ENCODE results near the gene HNRNPR. TPM values are rescaled to one million over a fixed set of nuclear protein-coding genes. Genes with fewer than 3 reads are reported as not detected.

HNRNPR gene
- total RNA-seq, 2 donors from 2014 or later, result 187 to 210 TPM

DNA sequence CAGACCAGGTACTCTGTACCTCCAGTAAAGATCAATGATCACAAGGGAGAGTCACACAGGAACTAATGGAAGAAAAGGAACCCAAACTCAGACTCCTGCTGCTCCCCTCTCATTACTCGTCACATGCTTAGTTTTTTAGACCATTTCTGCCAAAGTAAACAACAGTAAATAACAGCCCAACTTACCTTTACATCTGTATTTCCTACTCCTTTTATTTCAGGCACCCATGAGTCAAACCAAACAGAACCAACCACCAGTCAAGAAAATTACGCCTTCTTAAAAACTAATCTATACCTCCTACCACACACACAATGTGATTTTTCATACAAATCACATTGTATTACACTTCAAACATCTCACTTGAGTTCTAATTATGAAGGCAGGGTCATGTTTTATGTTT is 65.4 kb downstream of the HNRNPR start:
- no peak overlapping the region for H3K9ac ChIP-seq (ENCODE audit: extremely low read depth, low read length, poor library complexity, severe bottlenecking)
- Mint-ChIP-seq H3K4me1 (no peaks in the 10 kb centered on the region), H3K27ac (no peak overlapping the region), H3K4me3 (no peak overlapping the region), H3K27me3 (ENCODE audit: insufficient read depth) (no peaks in the 10 kb centered on the region), H3K9me3 (no peaks in the 10 kb centered on the region), H3K36me3 (ENCODE audit: low read depth) (peaks cover 45% of the 10 kb centered on the region)
- DNase-seq, result no peak
- no peak overlapping the region for H3K27ac ChIP-seq (ENCODE audit: low read depth, low read length)
- WGBS, 2 experiments (ENCODE audit: insufficient coverage in 1 of 2, insufficient read length in 1 of 2), result 99 to 100% methylated on average over 1 to 2 of the region's 2 CpGs
- no peaks in the 10 kb centered on the region for H3K9me3 ChIP-seq (ENCODE audit: control insufficient read depth, low read length)
- peaks cover 56% of the 10 kb centered on the region for H3K36me3 ChIP-seq (ENCODE audit: control insufficient read depth, insufficient read depth, low read length)
- H3K4me1 ChIP-seq (ENCODE audit: control insufficient read depth, insufficient read depth, low read length), result no peaks in the 10 kb centered on the region
- TF ChIP-seq, protein P1, sequence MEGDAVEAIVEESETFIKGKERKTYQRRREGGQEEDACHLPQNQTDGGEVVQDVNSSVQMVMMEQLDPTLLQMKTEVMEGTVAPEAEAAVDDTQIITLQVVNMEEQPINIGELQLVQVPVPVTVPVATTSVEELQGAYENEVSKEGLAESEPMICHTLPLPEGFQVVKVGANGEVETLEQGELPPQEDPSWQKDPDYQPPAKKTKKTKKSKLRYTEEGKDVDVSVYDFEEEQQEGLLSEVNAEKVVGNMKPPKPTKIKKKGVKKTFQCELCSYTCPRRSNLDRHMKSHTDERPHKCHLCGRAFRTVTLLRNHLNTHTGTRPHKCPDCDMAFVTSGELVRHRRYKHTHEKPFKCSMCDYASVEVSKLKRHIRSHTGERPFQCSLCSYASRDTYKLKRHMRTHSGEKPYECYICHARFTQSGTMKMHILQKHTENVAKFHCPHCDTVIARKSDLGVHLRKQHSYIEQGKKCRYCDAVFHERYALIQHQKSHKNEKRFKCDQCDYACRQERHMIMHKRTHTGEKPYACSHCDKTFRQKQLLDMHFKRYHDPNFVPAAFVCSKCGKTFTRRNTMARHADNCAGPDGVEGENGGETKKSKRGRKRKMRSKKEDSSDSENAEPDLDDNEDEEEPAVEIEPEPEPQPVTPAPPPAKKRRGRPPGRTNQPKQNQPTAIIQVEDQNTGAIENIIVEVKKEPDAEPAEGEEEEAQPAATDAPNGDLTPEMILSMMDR (conservative IDR thresholded peaks at IDR 0.05), result no peak
- no peaks in the 10 kb centered on the region for H3K27me3 ChIP-seq (ENCODE audit: control insufficient read depth, insufficient read depth, low read length, poor library complexity, severe bottlenecking)
- H3K4me3 ChIP-seq (ENCODE audit: low read length), result no peak overlapping the region

DNA sequence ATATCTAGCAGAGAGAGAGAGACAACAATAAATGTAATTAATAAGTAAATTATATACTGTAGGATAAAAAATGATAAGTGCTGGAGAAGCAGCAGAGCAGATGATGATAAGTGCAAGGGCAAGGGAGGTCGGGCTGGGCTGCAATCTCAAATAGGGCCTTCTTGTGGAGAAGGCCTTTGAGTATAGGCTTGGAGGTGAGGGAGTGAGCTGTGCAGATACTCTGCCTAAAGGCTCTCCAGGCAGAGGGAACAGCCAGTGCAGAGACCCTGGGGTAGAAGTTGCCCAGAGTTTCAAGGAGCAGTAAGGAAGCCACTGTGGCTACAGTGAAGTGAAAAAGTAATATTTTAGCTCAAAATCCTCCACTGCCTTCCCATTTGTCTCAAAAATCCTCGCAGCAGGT is 67.6 kb downstream of the HNRNPR start:
- H3K27ac Mint-ChIP-seq, result no peak overlapping the region

DNA sequence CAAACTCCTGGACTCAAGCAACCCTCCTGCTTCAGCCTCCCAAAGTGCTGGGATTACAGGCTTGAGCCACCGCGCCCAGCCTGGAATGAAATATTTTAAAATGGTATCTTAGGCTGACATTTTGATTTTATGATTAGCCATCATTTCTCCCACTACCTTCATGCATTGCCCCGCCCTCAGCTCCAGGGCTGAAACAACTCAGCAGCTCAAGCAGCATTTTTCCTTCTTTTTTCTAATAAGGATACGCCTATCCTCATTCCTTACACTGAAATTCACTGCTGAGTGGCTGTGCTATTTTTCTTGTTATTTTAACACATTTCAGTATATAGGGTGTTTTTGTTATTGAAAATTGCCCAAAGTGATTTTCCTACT is 70.0 kb downstream of the HNRNPR start:
- H3K4me1 ChIP-seq (ENCODE audit: control insufficient read depth, insufficient read depth, low read length), result no peaks in the 10 kb centered on the region
- no peak for DNase-seq
- H3K27me3 ChIP-seq (ENCODE audit: control insufficient read depth, insufficient read depth, low read length, poor library complexity, severe bottlenecking), result no peaks in the 10 kb centered on the region
- Mint-ChIP-seq H3K4me3 (no peak overlapping the region), H3K9me3 (no peaks in the 10 kb centered on the region), H3K27me3 (ENCODE audit: insufficient read depth) (no peaks in the 10 kb centered on the region), H3K36me3 (ENCODE audit: low read depth) (peaks cover 6% of the 10 kb centered on the region), H3K4me1 (no peaks in the 10 kb centered on the region), H3K27ac (no peak overlapping the region)
- 89 to 98% methylated on average over 1 to 4 of the region's 4 CpGs for WGBS, 2 experiments (ENCODE audit: insufficient coverage in 1 of 2, insufficient read length in 1 of 2)
- no peak overlapping the region for H3K9ac ChIP-seq (ENCODE audit: extremely low read depth, low read length, poor library complexity, severe bottlenecking)
- H3K4me3 ChIP-seq (ENCODE audit: low read length), result no peak overlapping the region
- peaks cover 10% of the 10 kb centered on the region for H3K36me3 ChIP-seq (ENCODE audit: control insufficient read depth, insufficient read depth, low read length)
- TF ChIP-seq, protein P1 (conservative IDR thresholded peaks at IDR 0.05), result no peak
- no peaks in the 10 kb centered on the region for H3K9me3 ChIP-seq (ENCODE audit: control insufficient read depth, low read length)
- H3K27ac ChIP-seq (ENCODE audit: low read depth, low read length), result no peak overlapping the region

More for the DNA sequence above, 67.6 kb downstream of the HNRNPR start:
- H3K9me3 Mint-ChIP-seq, result no peaks in the 10 kb centered on the region
- Histone ChIP-seq H3K9me3 (ENCODE audit: control insufficient read depth, low read length) (no peaks in the 10 kb centered on the region), H3K9ac (ENCODE audit: extremely low read depth, low read length, poor library complexity, severe bottlenecking) (no peak overlapping the region), H3K27ac (ENCODE audit: low read depth, low read length) (no peak overlapping the region), H3K4me3 (ENCODE audit: low read length) (no peak overlapping the region), H3K36me3 (ENCODE audit: control insufficient read depth, insufficient read depth, low read length) (peaks cover 34% of the 10 kb centered on the region), H3K4me1 (ENCODE audit: control insufficient read depth, insufficient read depth, low read length) (no peaks in the 10 kb centered on the region), H3K27me3 (ENCODE audit: control insufficient read depth, insufficient read depth, low read length, poor library complexity, severe bottlenecking) (no peaks in the 10 kb centered on the region)
- H3K4me1 Mint-ChIP-seq, result no peaks in the 10 kb centered on the region
- H3K4me3 Mint-ChIP-seq, result no peak overlapping the region
- H3K36me3 Mint-ChIP-seq (ENCODE audit: low read depth), result peaks cover 28% of the 10 kb centered on the region
- WGBS, 2 experiments (ENCODE audit: insufficient coverage in 1 of 2, insufficient read length in 1 of 2), result 85 to 100% methylated on average over 2 of the region's 2 CpGs
- DNase-seq, result no peak
- TF ChIP-seq, protein P1 (conservative IDR thresholded peaks at IDR 0.05), result no peak
- H3K27me3 Mint-ChIP-seq (ENCODE audit: insufficient read depth), result no peaks in the 10 kb centered on the region

Measured in endodermal cell (in vitro differentiated cells).